Liver (tissue), 9 donors: ENCODE measurements around the gene DENND6A. TPM values are rescaled to one million over a fixed set of nuclear protein-coding genes. Genes with fewer than 3 reads are reported as not detected.

Source experiments
- DNase-seq: peaks from one replicate; pipeline ENCODE4 v3.0.0-alpha.2; 2017; ENCODE audit warnings: low spot score
- H3K27ac ChIP-seq, 2 donors: one replicate each; pipeline ENCODE4 v1.7.0; 2013; ENCODE audit warnings: inconsistent platforms in 2 of 2, low read length in 2 of 2, control low read depth in 1 of 2, low read depth in 1 of 2, mild to moderate bottlenecking in 1 of 2
- H3K27me3 ChIP-seq, 4 donors: one replicate each; pipeline versions ENCODE4 v1.6.1 to v1.7.0; 2013; ENCODE audit warnings: low read length in 3 of 4, inconsistent platforms in 1 of 4, mild to moderate bottlenecking in 1 of 4, moderate library complexity in 1 of 4; ENCODE audit not compliant: control insufficient read depth in 4 of 4, insufficient read depth in 4 of 4
- H3K36me3 ChIP-seq, 4 donors: one replicate each; pipeline versions ENCODE4 v1.6.1 to v1.7.0; 2013; ENCODE audit warnings: low read length in 3 of 4, mild to moderate bottlenecking in 3 of 4, low read depth in 1 of 4, moderate library complexity in 1 of 4; ENCODE audit not compliant: control insufficient read depth in 4 of 4, insufficient read depth in 3 of 4
- H3K4me1 ChIP-seq, 4 donors: one replicate each; pipeline versions ENCODE4 v1.6.1 to v1.7.0; 2013; ENCODE audit warnings: low read length in 3 of 4, mild to moderate bottlenecking in 3 of 4, moderate library complexity in 1 of 4; ENCODE audit not compliant: control insufficient read depth in 4 of 4, insufficient read depth in 4 of 4
- H3K4me3 ChIP-seq, 3 donors: one replicate each; pipeline versions ENCODE4 v1.6.1 to v1.7.0; 2013; ENCODE audit warnings: low read length in 3 of 3, control low read depth in 1 of 3, low read depth in 1 of 3, mild to moderate bottlenecking in 1 of 3
- H3K9ac ChIP-seq, 2 donors: one replicate each; pipeline ENCODE4 v1.7.0; 2013; ENCODE audit warnings: low read length in 2 of 2, mild to moderate bottlenecking in 2 of 2, moderate library complexity in 2 of 2, control low read depth in 1 of 2, low read depth in 1 of 2
- H3K9me3 ChIP-seq, 4 donors: one replicate each; pipeline versions ENCODE4 v1.6.1 to v1.7.0; 2013; ENCODE audit warnings: low read length in 3 of 4; ENCODE audit not compliant: control insufficient read depth in 4 of 4
- EGR1 ChIP-seq, 2 donors: IDR thresholded peaks; 2 replicates each; pipeline ENCODE4 v1.6.1; 2016 to 2018; ENCODE audit warnings: antibody characterized with exemption in 2 of 2, low read depth in 2 of 2
- FOXA1 ChIP-seq: IDR thresholded peaks from 2 replicates; pipeline ENCODE4 v1.6.1; 2016; ENCODE audit warnings: antibody characterized with exemption
- FOXA2 ChIP-seq: IDR thresholded peaks from 2 replicates; pipeline ENCODE4 v1.6.1; 2016; ENCODE audit warnings: antibody characterized with exemption
- GABPA ChIP-seq, 2 donors: IDR thresholded peaks in 1 of 2; conservative IDR thresholded peaks in 1 of 2; 2 replicates each; pipeline ENCODE4 v1.6.1; 2016; ENCODE audit warnings: antibody characterized with exemption in 2 of 2, mild to moderate bottlenecking in 1 of 2, moderate library complexity in 1 of 2
- HNF4A ChIP-seq, 2 donors: conservative IDR thresholded peaks; 2 replicates each; pipeline ENCODE4 v1.6.1; 2016; ENCODE audit warnings: antibody characterized with exemption in 2 of 2, mild to moderate bottlenecking in 2 of 2
- HNF4G ChIP-seq: IDR thresholded peaks from 2 replicates; pipeline ENCODE4 v1.6.1; 2016; ENCODE audit warnings: antibody characterized with exemption
- JUND ChIP-seq, 2 donors: IDR thresholded peaks; 2 replicates each; pipeline ENCODE4 v1.6.1; 2016; ENCODE audit warnings: antibody characterized with exemption in 2 of 2
- NR2F2 ChIP-seq: IDR thresholded peaks from 2 replicates; pipeline ENCODE4 v1.6.1; 2016; ENCODE audit warnings: antibody characterized with exemption
- RAD21 ChIP-seq, 2 donors: IDR thresholded peaks; 2 replicates each; pipeline ENCODE4 v1.6.1; 2016; ENCODE audit warnings: antibody characterized with exemption in 2 of 2, mild to moderate bottlenecking in 2 of 2
- RXRA ChIP-seq, 2 donors: IDR thresholded peaks; 2 replicates each; pipeline ENCODE4 v1.6.1; 2017 to 2018; ENCODE audit warnings: antibody characterized with exemption in 2 of 2, mild to moderate bottlenecking in 1 of 2
- SP1 ChIP-seq: IDR thresholded peaks from 2 replicates; pipeline ENCODE4 v1.6.1; 2018; ENCODE audit warnings: antibody characterized with exemption, mild to moderate bottlenecking
- TAF1 ChIP-seq: conservative IDR thresholded peaks from 2 replicates; pipeline ENCODE4 v1.6.1; 2016; ENCODE audit warnings: antibody characterized with exemption, mild to moderate bottlenecking
- YY1 ChIP-seq: IDR thresholded peaks from 2 replicates; pipeline ENCODE4 v1.6.1; 2016; ENCODE audit warnings: antibody characterized with exemption, mild to moderate bottlenecking
- whole genome bisulfite sequencing: extraction: QIAGEN DNeasy Blood & Tissue Kit; methylation state at CpG from one replicate; pipeline ENCODE4 v1.1.7; 2013; 5-methylcytosine and 5-hydroxymethylcytosine counted together
- polyA plus RNA-seq, 2 donors: library from polyadenylated mRNA; stranded (reverse) in 1 of 2; unstranded in 1 of 2; fragments of 200-250 nt in 1 of 2; fragments of >200 nt in 1 of 2; fragmentation: Nextera tagmentation in 1 of 2; extraction: Ambion mirVana in 1 of 2; gene quantifications; one replicate each; pipeline versions ENCODE4 v1.2.1 to v1.2.3, GENCODE V29; 2013 to 2015
- total RNA-seq, 2 donors: library from RNA; depleted of rRNA; stranded (reverse); fragments of >200 nt; gene quantifications; one replicate each; pipeline ENCODE4 v1.2.3, GENCODE V29; 2014
- TF ChIP-seq, protein P1 (sequence below): IDR thresholded peaks from 2 replicates; pipeline ENCODE4 v1.6.1; 2016; ENCODE audit warnings: antibody characterized with exemption
- TF ChIP-seq, protein P2 (sequence below): IDR thresholded peaks from 2 replicates; pipeline ENCODE4 v1.6.1; 2016; ENCODE audit warnings: antibody characterized with exemption, mild to moderate bottlenecking
- TF ChIP-seq, protein P3 (sequence below): fragments of 150-350 bp; IDR thresholded peaks from 2 replicates; pipeline ENCODE4 v1.5.1; 2017; ENCODE audit warnings: improper control_type of control experiment, low read depth, low read length; ENCODE audit not compliant: missing input control
- TF ChIP-seq, protein P4 (sequence below): IDR thresholded peaks from 2 replicates; pipeline ENCODE4 v1.6.1; 2016; ENCODE audit warnings: antibody characterized with exemption
- TF ChIP-seq, protein P5 (sequence below): IDR thresholded peaks from 2 replicates; pipeline ENCODE4 v1.6.1; 2016; ENCODE audit warnings: antibody characterized with exemption
- donor health status: healthy.
- donor health status: healthy.
- donor health status: healthy.
- donor health status: healthy.
- donor health status: healthy.

DENND6A gene
- total and polyA plus RNA-seq, 4 donors: 3.1 to 12.2 (median 8.1) TPM

DNA sequence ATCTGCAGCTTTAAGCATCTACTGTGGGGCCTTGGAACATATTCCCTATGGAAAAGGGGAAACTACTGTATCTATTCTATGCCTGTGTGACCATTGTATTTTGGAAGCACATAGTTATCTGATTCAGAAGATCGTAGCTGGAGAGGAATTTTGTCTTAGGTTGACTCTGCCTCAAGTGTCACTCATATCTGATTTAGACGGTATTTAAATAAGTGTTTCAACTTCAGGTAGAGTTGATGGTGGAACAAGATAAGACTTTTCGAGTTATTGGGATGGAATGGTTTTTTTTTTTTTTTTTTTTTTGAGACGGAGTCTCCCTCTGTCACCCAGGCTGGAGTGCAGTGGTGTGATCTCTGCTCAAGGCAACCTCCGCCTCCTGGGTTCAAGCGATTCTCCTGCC, 8.9 kb upstream of the DENND6A start:
- WGBS: 95% methylated on average over 6 of the region's 6 CpGs
- no peaks in the 10 kb centered on the region for H3K9me3 ChIP-seq

DNA sequence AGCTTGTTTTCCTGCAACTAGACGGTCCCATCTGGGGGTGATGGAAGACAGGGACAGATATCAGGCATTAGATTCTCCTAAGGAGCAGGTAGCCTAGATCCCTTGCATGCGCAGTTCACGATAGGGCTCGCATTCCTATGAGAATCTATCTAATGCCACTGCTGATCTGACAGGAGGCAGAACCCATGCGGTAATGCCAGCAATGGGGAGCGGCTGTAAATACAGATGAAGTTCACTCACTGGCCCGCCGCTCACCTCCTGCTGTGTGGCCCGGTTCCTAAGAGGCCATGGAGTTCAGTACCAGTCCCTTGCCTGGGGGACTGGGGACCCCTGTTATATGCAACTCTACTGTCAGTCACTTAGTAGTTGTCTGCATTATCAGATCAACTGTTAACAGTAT, 7.9 kb upstream of the DENND6A start:
- WGBS: 96% methylated on average over 9 of the region's 9 CpGs
- no peak for TF ChIP-seq FOXA2
- TF ChIP-seq EGR1 (IDR thresholded peaks at IDR 0.05; ENCODE audit: low read depth in 2 of 2): no peak
- no peak for TF ChIP-seq TAF1
- TF ChIP-seq, protein P1, sequence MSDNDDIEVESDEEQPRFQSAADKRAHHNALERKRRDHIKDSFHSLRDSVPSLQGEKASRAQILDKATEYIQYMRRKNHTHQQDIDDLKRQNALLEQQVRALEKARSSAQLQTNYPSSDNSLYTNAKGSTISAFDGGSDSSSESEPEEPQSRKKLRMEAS: no peak
- no peak for TF ChIP-seq RAD21 (IDR thresholded peaks at IDR 0.05)
- no peak for TF ChIP-seq SP1
- no peak for TF ChIP-seq HNF4G
- no peak for TF ChIP-seq HNF4A (conservative IDR thresholded peaks at IDR 0.05)
- no peak for TF ChIP-seq FOXA1
- TF ChIP-seq, protein P2, sequence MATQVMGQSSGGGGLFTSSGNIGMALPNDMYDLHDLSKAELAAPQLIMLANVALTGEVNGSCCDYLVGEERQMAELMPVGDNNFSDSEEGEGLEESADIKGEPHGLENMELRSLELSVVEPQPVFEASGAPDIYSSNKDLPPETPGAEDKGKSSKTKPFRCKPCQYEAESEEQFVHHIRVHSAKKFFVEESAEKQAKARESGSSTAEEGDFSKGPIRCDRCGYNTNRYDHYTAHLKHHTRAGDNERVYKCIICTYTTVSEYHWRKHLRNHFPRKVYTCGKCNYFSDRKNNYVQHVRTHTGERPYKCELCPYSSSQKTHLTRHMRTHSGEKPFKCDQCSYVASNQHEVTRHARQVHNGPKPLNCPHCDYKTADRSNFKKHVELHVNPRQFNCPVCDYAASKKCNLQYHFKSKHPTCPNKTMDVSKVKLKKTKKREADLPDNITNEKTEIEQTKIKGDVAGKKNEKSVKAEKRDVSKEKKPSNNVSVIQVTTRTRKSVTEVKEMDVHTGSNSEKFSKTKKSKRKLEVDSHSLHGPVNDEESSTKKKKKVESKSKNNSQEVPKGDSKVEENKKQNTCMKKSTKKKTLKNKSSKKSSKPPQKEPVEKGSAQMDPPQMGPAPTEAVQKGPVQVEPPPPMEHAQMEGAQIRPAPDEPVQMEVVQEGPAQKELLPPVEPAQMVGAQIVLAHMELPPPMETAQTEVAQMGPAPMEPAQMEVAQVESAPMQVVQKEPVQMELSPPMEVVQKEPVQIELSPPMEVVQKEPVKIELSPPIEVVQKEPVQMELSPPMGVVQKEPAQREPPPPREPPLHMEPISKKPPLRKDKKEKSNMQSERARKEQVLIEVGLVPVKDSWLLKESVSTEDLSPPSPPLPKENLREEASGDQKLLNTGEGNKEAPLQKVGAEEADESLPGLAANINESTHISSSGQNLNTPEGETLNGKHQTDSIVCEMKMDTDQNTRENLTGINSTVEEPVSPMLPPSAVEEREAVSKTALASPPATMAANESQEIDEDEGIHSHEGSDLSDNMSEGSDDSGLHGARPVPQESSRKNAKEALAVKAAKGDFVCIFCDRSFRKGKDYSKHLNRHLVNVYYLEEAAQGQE: no peak
- TF ChIP-seq GABPA (IDR thresholded peaks at IDR 0.05 in 1 of 2, conservative IDR thresholded peaks at IDR 0.05 in 1 of 2): no peak
- no peak for TF ChIP-seq JUND (IDR thresholded peaks at IDR 0.05)
- no peak for TF ChIP-seq YY1
- no peak for TF ChIP-seq NR2F2
- TF ChIP-seq, protein P3, sequence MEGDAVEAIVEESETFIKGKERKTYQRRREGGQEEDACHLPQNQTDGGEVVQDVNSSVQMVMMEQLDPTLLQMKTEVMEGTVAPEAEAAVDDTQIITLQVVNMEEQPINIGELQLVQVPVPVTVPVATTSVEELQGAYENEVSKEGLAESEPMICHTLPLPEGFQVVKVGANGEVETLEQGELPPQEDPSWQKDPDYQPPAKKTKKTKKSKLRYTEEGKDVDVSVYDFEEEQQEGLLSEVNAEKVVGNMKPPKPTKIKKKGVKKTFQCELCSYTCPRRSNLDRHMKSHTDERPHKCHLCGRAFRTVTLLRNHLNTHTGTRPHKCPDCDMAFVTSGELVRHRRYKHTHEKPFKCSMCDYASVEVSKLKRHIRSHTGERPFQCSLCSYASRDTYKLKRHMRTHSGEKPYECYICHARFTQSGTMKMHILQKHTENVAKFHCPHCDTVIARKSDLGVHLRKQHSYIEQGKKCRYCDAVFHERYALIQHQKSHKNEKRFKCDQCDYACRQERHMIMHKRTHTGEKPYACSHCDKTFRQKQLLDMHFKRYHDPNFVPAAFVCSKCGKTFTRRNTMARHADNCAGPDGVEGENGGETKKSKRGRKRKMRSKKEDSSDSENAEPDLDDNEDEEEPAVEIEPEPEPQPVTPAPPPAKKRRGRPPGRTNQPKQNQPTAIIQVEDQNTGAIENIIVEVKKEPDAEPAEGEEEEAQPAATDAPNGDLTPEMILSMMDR: no peak
- TF ChIP-seq, protein P4, sequence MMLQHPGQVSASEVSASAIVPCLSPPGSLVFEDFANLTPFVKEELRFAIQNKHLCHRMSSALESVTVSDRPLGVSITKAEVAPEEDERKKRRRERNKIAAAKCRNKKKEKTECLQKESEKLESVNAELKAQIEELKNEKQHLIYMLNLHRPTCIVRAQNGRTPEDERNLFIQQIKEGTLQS: no peak
- no peak for TF ChIP-seq RXRA (IDR thresholded peaks at IDR 0.05)
- TF ChIP-seq, protein P5, sequence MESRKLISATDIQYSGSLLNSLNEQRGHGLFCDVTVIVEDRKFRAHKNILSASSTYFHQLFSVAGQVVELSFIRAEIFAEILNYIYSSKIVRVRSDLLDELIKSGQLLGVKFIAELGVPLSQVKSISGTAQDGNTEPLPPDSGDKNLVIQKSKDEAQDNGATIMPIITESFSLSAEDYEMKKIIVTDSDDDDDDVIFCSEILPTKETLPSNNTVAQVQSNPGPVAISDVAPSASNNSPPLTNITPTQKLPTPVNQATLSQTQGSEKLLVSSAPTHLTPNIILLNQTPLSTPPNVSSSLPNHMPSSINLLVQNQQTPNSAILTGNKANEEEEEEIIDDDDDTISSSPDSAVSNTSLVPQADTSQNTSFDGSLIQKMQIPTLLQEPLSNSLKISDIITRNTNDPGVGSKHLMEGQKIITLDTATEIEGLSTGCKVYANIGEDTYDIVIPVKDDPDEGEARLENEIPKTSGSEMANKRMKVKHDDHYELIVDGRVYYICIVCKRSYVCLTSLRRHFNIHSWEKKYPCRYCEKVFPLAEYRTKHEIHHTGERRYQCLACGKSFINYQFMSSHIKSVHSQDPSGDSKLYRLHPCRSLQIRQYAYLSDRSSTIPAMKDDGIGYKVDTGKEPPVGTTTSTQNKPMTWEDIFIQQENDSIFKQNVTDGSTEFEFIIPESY: no peak

More for the DNA sequence above, 8.9 kb upstream of the DENND6A start:
- Histone ChIP-seq H3K36me3 (no peaks in the 10 kb centered on the region), H3K27ac (no peak overlapping the region), H3K9ac (no peak overlapping the region), H3K4me1 (no peaks in the 10 kb centered on the region), H3K27me3 (no peaks in the 10 kb centered on the region), H3K4me3 (no peak overlapping the region)
- no peak for DNase-seq
- TF ChIP-seq YY1 (no peak), NR2F2 (no peak)
- TF ChIP-seq, protein P3: no peak

More for the DNA sequence above, 7.9 kb upstream of the DENND6A start:
- H3K4me1 ChIP-seq: no peaks in the 10 kb centered on the region
- H3K4me3 ChIP-seq: no peak overlapping the region
- H3K9me3 ChIP-seq: no peaks in the 10 kb centered on the region
- H3K27ac ChIP-seq: no peak overlapping the region
- DNase-seq: no peak
- H3K27me3 ChIP-seq: no peaks in the 10 kb centered on the region
- no peaks in the 10 kb centered on the region for H3K36me3 ChIP-seq
- H3K9ac ChIP-seq: no peak overlapping the region
